ENCODE data around the gene CELSR1. TPM values are rescaled to one million over a fixed set of nuclear protein-coding genes. Genes with fewer than 3 reads are reported as not detected.

CELSR1 gene
- total RNA-seq, 1 experiment from 2014 or later = 8.7 TPM

DNA sequence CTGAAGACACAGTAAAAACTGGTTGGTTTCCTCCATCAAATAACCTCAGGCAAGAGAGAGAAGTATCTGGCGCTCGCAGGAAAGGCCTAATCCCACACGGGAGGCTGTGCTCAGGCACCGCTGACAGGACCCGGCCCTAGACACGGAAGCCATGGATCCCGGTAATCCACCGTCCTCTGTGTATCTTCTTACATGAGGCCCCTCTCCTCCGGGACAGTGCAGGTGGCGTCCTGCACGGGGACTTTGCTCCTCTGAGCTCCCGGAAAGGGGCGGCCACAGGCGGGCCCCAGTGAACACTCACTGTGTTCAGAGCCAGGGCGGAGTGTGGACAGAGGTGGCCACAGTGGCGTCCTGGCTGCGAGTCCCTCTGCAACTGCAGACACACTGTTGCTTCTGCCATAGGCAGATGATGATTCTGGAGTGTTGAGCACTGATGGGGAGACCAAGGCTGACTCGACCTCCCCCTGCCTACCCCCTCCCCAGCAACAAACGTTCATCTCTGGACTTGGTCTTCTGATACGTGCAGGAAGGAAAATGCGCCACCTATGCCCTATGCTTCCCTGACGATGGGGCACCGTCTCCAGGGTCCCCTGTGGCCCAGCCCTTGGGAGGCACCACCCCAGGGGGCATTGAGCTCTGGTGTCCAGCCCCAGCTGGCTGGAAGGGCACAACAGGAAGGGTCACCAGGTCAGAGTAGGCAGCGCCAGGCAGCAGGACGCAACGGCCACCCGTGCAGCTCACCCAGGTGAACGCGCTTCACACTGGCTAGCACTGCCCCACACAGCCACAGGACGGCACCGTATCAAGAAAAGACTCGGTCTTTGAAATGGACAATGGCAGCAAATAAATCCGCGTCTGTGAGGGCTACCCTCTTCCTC, 106.2 kb downstream of the CELSR1 start:
- DNase-seq (ENCODE audit: extremely low read depth, low read depth) = no peak

DNA sequence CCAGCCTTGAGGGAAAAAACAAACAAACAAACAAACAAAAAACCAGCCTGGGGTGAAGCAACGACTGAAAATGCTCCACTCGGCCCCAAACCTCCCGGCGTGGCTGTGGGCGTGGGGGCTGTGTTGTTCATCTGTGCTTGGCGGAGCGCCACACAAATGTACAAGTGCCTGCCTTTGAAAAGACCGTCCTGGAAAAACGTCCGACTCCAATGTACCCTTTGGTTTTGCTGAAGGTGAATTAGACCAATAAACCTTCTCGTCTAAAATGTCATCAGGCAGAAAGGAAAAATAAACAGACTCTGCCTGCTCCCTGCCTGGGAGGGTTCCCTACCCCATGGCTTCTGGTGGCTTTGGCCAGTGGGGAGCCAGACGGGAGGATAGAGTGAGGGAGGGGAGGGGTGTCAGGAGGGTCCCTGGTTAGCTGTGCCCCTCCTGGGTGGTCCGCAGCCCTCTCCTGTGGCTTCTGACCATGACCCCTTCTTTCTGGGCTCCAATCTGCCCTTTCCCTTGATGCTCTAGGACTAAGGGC, 108.0 kb downstream of the CELSR1 start:
- DNase-seq (ENCODE audit: extremely low read depth, low read depth) = no peak

DNA sequence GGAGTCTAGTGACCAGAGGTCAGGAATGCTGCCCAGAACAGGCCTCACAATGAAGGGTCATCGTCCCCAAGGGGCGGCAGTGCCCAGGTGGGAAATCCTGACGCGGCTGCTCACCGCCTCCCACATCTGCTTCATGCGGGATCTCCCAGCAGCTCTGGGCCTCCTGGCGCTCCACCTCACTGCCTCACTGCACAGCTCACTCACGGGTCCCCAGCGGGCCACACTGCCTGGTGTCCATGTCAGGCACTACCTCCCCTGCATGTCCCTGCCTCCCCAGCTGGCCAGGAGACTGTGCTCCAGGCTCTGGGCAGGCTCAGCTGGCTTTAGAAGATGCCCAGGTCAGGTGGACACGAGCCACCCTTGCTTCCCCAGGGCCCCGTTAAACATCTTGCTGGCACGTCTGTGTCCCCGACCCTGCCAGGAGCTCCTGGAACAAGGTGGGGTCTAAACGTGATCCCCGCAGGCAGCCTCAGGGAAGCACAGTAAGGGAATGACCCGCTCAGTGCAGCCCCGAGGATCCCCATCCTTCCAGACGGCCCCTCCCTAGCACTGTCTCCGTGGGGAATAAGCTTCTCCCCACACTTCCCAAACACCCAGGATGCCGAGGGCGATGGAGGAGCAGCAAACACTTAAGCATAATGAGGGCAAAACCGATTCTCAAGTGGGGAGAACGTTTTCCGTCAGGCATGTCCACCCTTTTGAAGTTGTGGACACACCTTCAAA, 108.7 kb downstream of the CELSR1 start:
- no peak for DNase-seq (ENCODE audit: extremely low read depth, low read depth)

DNA sequence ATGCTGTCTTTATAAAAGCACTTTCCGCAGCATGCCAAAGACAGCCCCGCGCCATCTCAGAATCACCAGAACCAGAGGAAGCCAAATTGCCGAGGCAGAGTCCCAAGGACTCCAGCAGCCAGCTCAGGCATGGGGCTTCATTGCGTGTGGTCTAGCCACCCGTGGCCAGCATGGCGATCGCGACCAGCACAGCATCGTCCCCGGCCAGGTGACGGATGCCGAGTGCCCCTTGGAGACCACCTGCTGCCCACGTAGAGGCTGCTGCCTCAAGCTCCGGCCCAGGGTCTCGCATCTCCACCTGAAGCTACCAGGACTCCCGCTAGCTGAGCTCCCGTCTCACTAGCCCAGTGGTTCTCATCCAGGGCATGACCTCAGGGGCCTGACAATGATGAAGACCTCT, 109.2 kb downstream of the CELSR1 start:
- DNase-seq (ENCODE audit: extremely low read depth, low read depth) = no peak

DNA sequence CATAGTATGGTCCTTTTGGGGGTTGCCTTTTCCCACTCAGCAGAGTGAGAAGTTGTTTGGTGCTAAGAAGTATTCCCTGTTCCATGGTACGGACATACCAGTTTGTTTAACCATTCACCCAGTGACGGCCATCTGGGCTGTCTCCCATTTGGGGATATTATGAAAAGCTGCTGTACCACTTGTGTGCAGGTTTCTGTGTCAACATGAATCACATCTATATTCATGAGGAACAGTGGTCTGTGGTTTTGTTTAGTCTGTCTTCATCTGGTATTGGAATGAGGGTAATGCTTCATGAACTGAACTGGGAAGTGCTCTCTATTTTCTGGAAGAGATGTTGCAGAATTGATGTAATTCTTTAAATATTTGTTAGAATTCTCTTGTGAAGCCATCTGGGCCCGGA, 112.4 kb downstream of the CELSR1 start:
- no peak for DNase-seq (ENCODE audit: extremely low read depth, low read depth)

DNA sequence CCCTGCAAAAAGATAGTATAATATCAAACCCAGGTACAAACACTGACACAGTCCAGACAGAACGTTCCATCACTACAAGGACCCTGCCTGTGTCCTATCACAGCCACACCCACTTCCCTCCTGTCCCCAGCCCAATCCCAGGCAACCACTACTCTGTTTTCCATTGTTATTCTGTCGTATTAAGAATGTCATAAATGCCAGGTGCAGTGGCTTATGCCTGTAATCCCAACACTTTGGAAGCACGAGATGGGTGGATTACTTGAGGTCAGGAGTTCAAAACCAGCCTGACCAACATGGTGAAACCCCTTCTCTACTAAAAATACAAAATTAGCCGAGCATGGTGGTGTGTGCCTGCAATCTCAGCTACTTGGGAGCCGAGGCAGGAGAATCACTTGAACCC, 112.9 kb downstream of the CELSR1 start:
- no peak for DNase-seq (ENCODE audit: extremely low read depth, low read depth)

DNA sequence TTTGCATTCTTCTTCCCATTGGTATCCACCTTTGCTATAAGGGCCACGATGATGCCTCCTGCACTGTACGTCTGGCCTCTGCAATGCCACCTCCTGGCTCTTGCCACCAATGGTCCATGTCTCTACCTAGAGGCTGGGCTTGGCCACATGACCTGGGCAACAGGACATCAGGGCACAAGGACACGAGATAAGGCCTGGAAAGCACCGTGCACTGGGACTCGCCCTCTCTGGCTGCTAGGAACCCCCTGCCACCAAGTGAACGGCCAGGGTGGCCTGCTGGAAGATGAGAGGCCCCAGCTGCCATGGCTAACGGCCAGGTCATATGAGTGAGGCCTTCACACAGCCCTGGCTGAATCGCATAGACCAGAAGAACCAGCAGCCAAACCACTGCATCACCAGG, 114.5 kb downstream of the CELSR1 start:
- DNase-seq (ENCODE audit: extremely low read depth, low read depth) = no peak

DNA sequence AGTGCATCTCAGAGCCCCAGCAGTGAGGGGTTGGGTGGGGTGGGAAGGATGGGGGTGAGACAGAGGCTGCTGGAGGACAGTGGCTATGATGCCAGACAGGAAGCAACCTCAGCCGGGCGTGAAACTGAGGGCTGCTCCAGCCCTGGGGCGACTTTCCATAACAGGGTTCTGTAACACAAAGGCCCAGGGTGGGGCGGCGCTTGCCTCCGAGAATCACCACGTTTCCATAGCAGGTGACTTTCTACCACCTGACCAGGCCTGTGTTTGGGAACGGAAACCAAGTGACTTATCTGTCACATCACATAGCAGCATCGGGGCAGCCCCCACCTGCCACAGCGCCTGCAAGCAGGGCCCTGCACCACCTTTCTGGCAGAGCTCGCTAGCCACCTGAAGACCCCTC, 116.2 kb downstream of the CELSR1 start:
- DNase-seq (ENCODE audit: extremely low read depth, low read depth) = no peak

DNA sequence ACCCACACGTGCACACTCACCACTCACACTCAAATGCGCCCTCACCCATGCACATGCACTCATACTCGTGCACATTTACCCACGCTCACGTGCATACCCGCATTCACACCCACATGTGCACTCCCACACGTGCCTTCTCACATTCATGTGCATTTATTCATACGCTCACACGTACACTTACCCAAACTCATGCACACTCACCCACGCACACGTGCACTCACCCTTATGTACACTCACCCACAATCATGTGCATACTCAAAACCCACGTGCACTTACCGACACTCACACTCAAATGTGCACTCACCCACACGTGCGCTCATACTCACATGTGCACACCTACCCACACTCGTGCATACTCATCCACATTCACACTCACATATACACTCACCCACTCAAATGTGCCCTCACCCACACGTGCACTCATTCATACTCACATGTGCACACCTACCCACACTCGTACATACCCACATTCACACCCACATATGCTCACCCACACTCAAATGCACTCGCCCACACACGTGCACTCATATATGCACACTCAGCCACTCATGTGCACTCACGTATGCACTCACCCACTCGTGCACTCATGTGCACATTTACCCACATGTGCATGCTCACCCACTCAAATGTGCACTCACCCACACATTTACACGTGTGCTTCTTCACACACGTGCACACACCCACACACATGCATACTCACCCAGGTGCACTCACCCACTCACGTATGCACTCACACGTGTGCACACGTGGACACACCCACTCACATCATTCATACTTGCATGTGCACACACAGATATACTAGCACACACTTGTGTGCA, 117.5 kb downstream of the CELSR1 start:
- no peak for DNase-seq (ENCODE audit: extremely low read depth, low read depth)

DNA sequence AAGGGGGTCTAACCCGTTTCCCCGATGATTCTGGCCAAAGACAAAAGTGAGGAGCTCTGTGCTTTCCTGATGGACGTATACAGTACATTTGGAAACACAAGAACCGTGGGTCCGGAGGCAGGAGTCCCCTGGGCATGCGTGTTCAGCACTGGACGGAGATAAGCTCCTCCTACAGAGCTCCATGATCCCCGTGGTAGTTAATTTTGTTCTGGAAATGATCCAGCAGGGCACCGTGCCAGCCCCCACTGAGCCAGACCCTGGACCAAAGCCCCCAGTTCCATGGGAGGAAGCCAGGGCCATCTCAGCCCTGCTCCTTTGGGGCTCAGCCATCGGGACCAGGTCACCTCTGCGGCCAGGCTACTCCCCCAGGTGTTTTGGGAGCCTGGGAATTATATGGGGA, 118.6 kb downstream of the CELSR1 start:
- DNase-seq (ENCODE audit: extremely low read depth, low read depth) = no peak

DNA sequence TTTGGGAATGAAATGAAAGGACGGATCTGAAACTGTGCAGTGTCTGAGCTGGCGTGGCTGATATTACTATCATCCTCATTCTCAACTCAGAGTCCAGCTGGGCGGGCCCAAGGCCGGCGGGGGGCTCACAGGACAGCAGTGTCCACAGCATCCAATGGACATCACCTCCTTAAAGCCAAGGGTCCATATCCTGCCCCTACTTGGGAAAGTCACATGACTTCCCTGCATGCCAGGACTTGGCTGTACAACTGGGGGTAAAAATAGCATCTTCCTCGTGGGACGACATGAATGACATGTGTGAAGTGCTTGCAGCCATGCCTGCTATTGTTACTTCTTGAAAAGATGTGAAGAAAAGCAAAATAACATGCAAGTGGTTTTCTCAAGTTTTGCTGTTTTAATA, 119.7 kb downstream of the CELSR1 start:
- DNase-seq (ENCODE audit: extremely low read depth, low read depth) = no peak

DNA sequence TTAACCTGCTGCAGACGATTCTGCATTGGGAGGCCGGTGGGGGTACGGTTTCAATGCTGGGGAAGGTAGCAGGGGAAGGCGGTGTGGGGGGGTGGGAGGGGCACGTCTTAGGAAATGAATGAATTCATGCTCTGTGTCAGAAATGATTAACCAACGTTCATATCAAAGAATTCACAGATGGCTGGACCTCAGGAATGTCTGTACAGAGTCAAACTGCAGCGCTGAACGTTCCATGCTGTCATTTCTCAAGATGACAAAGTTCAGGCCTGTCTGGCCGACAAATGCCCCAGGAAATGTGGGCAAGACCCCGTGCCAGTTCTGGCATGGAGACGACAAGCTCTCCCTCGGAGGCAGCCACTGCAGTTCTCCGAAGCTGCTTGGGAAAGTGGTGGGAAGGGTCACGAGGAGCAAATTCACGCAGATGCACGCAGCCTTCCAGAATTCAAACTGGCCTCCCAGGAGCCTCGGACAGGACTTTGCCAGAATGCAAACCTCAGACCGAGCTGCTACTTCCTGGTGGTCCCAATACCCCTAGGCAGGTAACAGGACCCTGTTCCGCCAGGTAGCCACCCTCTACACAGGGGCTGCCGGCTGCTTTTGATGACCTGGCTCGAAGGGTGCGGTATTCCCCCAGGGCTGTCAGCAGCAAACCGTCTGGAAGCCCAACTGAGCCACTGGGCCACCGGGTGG, 120.4 kb downstream of the CELSR1 start:
- no peak for DNase-seq (ENCODE audit: extremely low read depth, low read depth)

DNA sequence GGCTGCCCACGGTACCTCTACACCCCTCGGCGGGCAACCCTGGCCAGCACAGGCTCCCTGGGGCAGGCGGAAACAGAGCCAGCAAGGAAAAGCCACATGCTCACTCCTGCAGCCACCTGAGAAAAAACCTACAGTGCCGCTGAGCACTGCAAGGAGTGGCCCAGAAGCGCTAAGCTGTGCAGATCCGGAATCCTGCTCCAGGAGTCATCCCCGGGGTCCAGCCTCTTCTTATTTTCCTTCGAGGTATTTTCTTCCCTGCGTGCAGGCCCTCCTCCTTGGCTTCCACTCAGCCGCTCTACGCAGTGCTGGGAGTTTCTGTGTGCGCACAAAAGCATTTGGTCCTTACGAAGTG, 120.9 kb downstream of the CELSR1 start:
- no peak for DNase-seq (ENCODE audit: extremely low read depth, low read depth)

DNA sequence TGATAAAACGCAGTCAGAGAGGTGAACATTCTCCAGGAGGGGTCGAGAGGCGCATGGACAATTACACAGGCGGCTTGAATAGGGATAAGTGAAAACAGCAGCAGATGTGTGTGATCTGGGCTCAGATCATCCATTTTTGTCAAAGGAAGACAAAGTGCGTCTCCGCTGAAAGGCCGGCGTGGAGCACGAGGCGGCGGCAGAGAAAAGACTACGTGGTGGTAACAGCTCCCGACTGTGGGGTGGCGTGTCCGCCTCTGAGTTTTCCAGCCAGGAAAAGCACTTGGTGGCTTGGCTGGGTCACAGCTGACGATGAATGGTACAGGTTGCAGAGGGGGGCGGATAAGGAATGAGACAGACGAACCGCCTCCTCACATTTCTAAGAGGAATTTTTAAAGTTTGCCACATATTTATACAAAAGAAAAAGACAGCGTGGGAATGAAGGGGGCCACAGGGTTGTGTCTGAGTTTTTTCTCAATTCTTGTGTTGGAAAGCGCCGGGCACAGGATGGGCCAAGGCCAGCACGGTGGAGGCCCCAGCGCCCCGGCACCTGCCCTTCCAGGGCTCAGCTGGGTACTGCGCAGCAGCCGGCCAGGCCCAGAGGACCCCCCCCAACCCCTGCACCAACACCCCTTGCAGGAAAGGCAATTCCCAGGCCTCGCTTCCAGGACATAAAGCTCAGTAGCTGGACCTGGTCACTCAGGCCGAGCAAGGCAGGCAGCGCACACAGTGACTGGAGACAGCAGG, 121.5 kb downstream of the CELSR1 start:
- no peak for DNase-seq (ENCODE audit: extremely low read depth, low read depth)

DNA sequence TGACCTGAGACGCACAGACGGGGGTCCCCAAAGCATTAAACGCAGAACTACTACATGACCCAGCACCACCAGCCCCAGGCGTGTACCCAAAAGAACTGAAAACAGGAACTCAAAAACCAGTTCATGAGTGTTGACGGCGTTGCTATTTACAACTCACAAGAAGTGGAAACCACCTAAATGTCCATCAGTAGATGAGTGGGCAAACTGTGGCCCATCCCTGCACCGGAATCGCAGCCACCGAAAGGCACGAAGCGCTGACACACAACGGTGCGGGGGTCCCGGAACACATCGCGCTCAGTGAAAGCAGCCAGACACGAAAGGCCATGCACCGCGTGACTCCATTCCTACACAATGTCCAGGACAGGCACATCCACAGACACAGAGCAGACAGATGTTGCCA, 122.7 kb downstream of the CELSR1 start:
- no peak for DNase-seq (ENCODE audit: extremely low read depth, low read depth)

DNA sequence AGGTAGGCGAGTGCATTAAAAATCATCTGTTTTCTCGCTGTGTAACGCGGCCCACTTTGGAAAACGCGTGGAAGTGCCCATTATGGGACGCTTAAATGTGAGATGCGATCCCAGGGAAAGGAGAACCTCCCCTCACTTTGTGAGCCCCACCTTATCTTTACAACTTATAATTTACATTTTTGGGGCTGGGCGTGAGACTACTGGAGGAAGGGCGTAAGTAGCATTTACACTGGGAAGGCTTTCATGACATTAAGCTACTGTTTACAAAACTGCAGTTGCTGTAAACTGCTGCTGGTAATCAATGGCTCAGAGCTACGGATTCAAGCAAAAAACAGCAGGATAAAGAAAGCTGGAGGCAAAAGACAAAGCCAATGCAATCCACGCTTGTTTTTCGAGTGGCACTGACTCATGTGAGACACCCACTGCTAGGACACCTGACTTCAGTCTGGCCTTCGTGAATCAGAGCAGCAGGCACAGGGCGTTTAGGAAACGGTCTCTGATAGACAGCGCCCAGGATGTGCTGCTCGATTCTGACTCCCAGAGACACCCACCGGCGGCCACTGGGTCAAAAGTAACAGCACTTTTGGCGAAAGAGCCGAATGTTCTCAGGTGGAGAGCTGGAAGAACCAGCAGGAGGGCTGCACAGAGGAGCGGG, 123.6 kb downstream of the CELSR1 start:
- no peak for DNase-seq (ENCODE audit: extremely low read depth, low read depth)

DNA sequence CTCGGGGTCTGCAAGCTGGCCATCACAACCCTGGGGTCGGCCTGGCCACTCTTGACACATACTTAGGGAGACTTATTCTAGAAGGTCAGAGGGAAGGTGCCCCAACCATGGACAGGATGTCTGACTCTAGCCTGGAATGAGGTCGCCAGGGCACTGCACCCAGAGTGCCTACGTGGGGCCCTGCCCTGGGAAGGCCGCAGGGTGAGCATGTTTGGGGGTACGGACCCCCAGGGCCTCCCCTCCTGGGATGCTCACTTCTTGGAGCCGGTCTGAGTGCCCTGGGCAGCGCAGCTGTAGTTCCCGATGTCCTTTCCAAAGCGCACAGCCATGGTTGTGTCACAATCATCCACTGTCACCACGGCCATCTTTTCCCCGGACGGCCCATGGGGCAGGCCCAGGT, 126.1 kb downstream of the CELSR1 start:
- DNase-seq (ENCODE audit: extremely low read depth, low read depth) = no peak

DNA sequence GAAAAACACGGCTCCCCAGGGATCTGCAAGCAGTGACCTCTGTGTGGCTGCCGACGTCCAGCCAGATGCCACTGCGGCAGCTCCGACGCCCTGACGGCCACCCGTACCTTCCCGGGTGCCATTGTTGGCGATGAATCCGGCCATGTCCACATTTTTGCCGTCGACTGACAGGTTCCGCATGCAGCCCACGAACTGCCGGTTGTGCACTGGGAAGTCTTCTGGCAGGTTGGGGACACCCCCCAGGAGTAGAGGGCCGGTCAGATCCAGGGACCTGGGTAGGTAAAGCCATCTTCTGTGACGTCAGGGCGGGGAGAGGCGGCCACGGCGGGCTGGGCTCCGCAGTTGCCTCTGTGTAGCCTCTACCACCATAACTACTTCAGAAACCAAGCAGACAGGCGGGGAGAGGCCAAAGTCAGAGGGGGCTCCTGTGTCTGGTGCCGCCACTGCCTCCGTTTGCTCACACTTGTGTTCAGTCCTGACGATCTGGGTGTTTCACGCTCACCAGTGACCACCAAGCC, 127.1 kb downstream of the CELSR1 start:
- DNase-seq (ENCODE audit: extremely low read depth, low read depth) = no peak

DNA sequence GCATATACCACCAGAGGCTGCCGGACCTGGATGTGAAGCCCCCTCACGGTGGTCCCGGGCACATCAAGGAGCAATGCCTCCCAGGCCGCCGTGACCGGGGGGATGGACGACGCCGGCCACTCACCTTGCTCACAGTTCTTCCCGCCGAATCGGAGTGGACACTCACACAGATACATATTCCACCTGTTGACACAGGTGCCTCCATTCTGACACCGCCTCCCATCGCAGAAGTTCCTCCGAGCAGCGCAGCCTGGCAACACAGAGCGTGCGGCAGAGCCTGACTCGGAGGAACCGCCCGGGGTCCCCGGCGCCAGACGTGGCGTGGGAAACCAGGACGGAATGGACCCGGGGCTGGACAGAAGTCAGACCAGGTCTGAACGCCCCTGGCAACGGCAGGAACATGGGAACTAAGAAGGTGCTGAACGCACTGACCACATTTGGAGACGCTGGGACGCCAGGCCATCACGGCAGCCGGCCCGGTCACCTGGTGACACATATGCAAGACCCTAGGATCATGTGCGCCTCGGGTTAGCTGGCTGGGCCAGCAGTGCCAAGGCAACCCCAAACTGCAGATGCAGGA, 127.7 kb downstream of the CELSR1 start:
- DNase-seq (ENCODE audit: extremely low read depth, low read depth) = no peak
